GM18951 (cell line): ENCODE results near the gene CALCA.
"Not testable (repeated sequence)": the region's sequence is repeated elsewhere in the genome, so short reads cannot be mapped to it uniquely, and the experiment has no call there.

Experiments used
- POLR2A ChIP-seq: IDR thresholded peaks from 4 replicates; pipeline ENCODE4 v1.6.1; 2011; ENCODE audit warnings: mild to moderate bottlenecking; ENCODE audit not compliant: insufficient read length, insufficient read depth; ENCODE audit errors: extremely low read depth
- in situ Hi-C: fragments of 300-500 bp; cut with MboI; formaldehyde crosslinking; loops from one replicate; pipeline ENCODE4 v1.12.0; 2022; ENCODE audit warnings: low sequenced_read_pairs, mixed read lengths, inconsistent platforms; ENCODE audit not compliant: unreplicated experiment

The CALCA gene

DNA sequence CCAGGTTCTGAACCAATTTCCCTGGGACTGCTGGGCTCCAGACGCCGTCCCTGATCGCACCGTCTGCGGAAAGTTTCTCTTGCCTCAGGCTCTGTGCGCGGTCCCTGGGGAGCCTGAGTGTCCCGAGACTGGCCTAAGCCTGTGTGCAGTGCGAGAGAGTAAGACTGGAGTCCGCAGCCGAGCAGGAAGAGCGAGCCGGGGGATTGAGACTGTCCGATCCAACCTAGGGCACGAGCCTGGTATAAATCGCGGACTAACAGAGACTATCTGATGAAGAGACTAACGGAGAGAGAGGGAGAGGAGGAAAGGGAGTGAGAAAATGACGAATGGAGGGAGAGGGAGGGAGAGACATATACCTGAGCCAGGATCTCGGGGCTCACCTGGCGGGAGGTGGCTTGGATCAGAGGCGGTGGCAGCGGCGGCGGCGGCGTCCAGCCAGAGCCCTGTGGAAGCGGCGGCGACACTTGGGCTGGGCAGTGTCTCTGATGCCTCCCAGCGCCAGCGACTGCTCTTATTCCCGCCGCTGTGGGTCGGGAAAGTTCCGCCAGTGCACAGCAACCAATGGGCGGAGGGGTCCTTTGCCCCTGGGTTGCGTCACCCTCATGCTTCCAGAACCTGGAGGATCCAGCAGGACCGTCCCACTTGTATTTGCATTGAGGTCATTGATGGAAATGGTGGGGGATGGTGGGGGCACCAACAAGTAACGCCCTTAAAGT, at the start of gene CALCA:
CALCA (minus strand) TSS at position 487 of the 716 bp plus-strand sequence. CDS start 1,159 bp downstream, outside the sequence.
- in situ Hi-C loops: no loop called here
- no peak for TF ChIP-seq POLR2A

- no peak for TF ChIP-seq POLR2A
- in situ Hi-C loops: no loop called here
These were observed 44.0 kb upstream of the CALCA start for GRCh38 chr11:15016200-15016599.

DNA sequence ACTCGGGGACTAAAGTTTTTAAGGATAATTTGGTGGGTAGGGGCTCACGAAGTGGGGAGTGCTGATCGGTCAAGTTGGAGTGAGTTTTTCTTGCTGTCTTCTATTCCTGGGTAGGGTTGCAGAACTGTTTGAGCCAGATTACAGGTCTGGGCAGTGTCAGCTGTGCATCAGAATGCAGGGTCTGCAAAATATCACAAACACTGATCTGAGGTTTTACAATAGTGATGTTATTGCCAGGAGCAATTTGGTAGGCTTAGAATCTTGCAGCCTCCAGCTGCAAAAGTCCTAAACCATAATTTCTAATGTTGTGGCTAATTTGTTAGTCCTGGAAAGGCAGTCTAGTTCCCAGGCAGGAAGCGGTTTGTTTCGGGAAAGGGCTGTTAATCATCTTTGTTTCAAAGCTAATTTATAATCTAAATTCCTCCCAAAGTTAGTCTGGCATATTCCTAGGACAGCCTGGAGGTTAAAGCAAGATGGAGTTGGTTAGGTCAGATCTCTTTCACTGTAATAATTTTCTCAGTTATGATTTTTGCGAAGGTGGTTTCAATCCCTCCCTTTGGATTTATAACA, 39.7 kb upstream of the CALCA start:
- in situ Hi-C loops: no loop called here
- no peak for TF ChIP-seq POLR2A

GRCh38 chr11:15010865-15011264, 38.7 kb upstream of the CALCA start:
- in situ Hi-C loops: no loop called here
- TF ChIP-seq POLR2A: no peak

DNA sequence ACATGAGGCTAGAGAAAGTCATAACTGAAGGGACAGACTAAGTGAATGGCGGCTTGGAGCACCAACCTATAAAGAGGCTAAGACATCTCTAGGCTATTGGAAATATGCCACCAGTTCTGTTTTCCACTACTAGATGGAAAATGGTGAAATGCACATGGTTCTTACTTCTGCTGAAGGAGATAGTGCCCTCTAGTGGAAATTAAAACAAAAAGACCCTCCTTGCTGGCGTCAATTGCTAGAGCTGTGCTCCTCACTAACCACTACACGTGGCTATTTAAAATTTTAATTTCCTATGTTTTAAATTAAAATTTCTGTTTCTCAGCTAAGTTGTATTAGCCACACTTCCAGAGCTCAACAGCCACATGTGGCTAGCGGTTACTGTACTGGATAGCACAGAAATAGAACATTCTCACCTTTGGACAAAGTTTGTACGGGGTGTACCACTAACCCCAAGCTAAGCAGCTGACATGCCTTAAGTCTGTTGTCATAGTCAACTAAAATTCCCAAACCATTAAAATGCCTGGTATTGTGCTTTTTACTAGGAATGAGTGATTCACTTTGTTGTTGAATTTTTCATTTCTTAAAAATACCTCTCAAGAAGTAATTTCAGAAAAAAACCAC, 34.1 kb upstream of the CALCA start:
- TF ChIP-seq POLR2A: no peak
- in situ Hi-C loops: no loop called here

DNA sequence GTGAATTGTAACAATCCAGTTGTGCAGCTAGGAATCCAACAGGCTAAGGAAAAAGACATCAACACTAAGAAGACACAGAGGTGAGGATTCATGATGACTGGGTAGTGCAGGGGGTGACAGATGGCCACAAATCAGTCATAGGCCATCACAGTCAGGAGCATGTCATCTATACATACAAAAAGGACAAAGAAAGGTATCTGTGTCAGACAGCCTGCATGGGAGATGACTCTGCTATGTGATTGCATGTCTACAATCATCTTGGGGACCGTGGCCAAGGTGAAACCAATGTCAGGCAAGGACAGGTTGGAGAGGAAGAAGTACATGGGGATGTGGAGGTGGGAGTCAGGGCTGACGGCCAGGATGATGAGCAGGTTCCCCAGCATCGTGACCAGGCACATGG, 16.0 kb upstream of the CALCA start:
- in situ Hi-C loops: not testable (repeated sequence)

DNA sequence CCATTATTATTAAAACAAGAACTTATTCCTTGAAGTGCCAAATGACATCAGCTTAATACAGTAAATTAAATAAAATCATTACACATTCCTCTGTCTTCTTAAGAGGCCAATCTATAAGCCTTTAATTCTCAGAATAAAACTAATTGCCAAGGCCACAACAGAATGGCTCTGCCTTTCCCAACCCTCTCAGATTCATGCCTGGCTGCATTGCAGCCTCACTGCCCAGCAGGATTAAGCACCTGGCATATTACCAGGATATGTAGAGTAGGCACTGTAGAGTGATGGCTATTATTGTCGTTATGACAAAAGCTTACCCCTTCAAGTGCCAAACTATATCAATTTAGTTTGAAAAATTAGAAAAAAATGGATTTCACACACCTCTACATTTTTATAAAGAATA, 9.4 kb upstream of the CALCA start:
- no peak for TF ChIP-seq POLR2A
- in situ Hi-C loops: no loop called here

DNA sequence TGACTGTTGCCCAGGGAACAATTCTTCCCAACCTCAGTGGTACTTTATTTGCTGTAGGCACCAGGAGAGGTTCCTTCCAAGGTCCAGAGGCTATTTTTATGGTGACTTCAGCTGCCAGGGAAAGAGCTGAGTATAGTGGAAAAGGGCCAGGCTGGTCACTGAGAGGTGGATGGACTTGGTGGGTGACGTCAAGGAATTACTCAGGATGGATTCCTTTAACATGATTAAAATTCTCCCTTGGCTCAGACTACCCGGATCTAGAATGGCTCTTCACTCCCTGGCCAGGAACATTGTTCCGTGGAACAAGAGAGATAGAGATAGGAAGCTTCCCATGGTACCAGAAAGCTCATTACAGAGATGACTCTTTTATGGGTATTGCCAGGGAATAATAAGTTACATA, 8.7 kb upstream of the CALCA start:
- TF ChIP-seq POLR2A: no peak
- in situ Hi-C loops: no loop called here

- TF ChIP-seq POLR2A: no peak
- in situ Hi-C loops: no loop called here
These were observed 5.1 kb upstream of the CALCA start for GRCh38 chr11:14977101-14977880.

DNA sequence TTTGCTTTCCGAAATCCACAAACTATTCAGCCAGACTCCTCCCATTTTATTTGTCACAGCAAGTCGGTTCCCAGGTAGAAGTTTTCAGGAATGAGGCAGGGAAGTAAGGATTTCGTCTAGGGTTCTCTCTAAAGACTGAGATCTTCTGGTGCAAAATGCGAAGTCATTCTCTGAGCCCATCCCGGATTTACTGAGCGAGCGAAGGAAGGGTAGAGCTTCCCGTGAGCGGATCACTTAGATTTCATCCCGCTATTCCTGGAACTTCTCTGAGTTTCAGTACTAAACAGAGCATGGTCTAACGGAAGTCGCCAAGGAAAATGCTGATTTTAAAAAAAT, 3.1 kb upstream of the CALCA start:
- no peak for TF ChIP-seq POLR2A

GRCh38 chr11:14974515-14975251, 2.5 kb upstream of the CALCA start:
- in situ Hi-C loops: no loop called here
- TF ChIP-seq POLR2A: no peak

More for the DNA sequence above, 3.1 kb upstream of the CALCA start:
- in situ Hi-C loops: no loop called here

DNA sequence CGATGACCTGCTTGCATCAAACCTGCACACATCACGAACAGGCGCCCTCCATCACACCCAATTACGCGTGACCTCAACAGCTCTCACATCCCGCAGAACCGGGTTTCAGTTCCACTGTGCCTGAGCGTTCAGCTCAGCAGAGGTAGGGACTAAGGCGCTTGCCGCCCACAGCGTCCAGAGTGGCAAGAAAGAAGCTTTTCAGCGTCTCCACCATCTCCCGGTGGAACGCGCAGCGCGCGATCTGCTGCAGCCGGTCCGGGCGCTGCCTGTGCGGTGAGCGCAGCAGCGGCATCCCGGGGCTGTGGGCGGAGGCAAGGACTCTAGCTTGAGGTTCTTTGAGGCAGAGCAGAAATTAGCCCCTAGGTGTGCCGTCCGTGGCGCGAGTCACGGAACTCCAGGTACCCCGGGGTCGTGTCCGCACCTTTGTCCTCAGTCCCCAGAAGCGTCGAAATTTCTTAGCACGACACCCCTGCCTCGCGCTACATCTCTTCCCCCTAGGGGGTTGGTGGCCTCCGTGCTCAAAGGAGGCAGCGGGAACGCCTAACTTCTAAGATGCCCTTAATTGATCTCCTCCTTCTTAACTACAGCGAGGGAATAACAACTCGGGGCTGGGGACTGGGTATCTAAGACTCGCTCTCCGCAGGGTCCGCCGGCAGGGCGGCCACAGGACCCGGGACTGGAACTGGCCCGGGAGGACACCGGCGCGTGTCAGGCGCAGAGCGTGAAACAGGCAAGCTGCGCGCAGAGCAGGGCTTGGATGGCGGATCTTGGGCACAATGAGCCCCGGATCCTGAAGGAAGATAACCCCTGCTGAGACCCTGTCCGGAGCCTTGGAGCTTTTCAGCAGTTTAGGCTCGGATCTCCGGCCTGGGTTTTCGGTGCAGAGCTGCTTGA, 1.7 kb upstream of the CALCA start:
- TF ChIP-seq POLR2A: no peak
- in situ Hi-C loops: no loop called here
